ENCODE measurements around the gene DHH. TPM values are rescaled to one million over a fixed set of nuclear protein-coding genes. Genes with fewer than 3 reads are reported as not detected.

DHH gene
- total RNA-seq, 1 experiment from 2014 or later: not detected

DNA sequence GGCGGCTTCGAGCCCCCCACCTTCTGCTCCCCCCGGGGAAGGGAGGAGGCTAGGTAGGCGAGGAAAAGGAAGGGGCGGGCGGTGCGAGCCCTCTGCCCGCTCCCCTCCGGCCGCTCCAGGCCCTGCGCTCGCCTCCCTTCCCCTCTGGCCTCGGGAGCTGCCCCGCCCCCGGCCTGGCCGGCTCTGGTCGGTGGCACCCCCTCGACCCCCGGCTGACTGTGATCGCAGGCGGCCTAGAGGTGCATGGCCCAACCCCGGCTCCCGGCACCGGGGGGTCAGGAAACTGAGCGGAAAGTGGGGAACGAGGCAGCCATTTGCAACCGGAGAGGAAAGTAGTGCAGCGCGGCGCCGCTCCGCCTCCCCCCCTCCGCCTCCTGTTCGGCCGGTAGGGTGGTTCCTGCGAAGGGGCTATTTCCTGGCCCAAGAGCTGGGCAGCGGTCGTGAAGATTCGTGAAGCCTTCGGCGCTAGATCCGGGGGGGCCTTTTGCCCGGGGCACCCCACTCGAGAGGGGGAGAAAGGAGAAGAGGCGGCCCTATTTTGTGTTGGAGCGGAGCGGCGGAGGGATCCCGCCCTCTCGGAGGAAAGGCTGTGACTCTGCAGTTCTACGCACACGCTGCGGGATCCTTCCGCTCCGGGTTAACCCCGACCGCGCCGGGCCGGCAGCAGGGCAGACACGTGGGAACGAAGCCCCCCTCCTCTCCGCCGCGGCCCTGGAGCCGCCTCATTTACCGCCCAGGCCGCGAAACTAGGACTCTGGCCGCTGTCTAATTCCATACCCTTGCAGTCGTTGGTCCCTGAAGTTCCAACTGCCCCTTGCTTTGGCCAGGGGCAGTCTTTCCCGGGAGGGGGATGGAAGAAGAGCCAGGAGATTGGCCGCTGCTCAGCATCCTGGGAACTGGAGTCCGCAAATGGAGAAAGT, 34.1 kb downstream of the DHH start, which contains the start of gene KMT2D:
TSS of gene KMT2D (minus strand) at position 558 of the 920 bp plus-strand sequence. CDS start 5,470 bp downstream, outside the sequence.
- Mint-ChIP-seq H3K36me3 (ENCODE audit: insufficient read depth, unreplicated experiment) (peaks cover 8% of the 10 kb centered on the region), H3K4me1 (ENCODE audit: insufficient read depth, unreplicated experiment) (peaks cover 32% of the 10 kb centered on the region), H3K27me3 (ENCODE audit: insufficient read depth, unreplicated experiment) (no peaks in the 10 kb centered on the region), H3K9me3 (ENCODE audit: unreplicated experiment) (no peaks in the 10 kb centered on the region), H3K27ac (ENCODE audit: low read depth, unreplicated experiment) (peak within 1 kb of the TSS; percentile 89), H3K4me3 (ENCODE audit: unreplicated experiment) (peak within 1 kb of the TSS; percentile 91)
- ChIA-PET POLR2A (interaction anchor here (0.7 to 5.1 kb wide), 7 partner anchors 9 to 208 kb away, joined by 3 to 58 read pairs (median 5); partner anchors contain the start of genes LMBR1L, RHEBL1 and TUBA1B), CTCF (interaction anchor here (0.6 to 1.2 kb wide), 4 partner anchors 10 to 723 kb away, joined by 3 to 5 read pairs (median 3); no protein-coding TSS in a partner anchor)
- BruUV-seq (replicated peaks): TSS peak; percentile 57
- intact Hi-C loops (cut with micrococcal nuclease): loop anchor here (10.0 kb wide), 1 partner anchor 204 kb away; the partner anchor contains the start of gene TUBA1C
- DNase-seq (ENCODE audit: unreplicated experiment): peak; percentile 91
- TF ChIP-seq, protein P1, sequence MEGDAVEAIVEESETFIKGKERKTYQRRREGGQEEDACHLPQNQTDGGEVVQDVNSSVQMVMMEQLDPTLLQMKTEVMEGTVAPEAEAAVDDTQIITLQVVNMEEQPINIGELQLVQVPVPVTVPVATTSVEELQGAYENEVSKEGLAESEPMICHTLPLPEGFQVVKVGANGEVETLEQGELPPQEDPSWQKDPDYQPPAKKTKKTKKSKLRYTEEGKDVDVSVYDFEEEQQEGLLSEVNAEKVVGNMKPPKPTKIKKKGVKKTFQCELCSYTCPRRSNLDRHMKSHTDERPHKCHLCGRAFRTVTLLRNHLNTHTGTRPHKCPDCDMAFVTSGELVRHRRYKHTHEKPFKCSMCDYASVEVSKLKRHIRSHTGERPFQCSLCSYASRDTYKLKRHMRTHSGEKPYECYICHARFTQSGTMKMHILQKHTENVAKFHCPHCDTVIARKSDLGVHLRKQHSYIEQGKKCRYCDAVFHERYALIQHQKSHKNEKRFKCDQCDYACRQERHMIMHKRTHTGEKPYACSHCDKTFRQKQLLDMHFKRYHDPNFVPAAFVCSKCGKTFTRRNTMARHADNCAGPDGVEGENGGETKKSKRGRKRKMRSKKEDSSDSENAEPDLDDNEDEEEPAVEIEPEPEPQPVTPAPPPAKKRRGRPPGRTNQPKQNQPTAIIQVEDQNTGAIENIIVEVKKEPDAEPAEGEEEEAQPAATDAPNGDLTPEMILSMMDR (IDR thresholded peaks at IDR 0.05; ENCODE audit: unreplicated experiment): no peak

DNA sequence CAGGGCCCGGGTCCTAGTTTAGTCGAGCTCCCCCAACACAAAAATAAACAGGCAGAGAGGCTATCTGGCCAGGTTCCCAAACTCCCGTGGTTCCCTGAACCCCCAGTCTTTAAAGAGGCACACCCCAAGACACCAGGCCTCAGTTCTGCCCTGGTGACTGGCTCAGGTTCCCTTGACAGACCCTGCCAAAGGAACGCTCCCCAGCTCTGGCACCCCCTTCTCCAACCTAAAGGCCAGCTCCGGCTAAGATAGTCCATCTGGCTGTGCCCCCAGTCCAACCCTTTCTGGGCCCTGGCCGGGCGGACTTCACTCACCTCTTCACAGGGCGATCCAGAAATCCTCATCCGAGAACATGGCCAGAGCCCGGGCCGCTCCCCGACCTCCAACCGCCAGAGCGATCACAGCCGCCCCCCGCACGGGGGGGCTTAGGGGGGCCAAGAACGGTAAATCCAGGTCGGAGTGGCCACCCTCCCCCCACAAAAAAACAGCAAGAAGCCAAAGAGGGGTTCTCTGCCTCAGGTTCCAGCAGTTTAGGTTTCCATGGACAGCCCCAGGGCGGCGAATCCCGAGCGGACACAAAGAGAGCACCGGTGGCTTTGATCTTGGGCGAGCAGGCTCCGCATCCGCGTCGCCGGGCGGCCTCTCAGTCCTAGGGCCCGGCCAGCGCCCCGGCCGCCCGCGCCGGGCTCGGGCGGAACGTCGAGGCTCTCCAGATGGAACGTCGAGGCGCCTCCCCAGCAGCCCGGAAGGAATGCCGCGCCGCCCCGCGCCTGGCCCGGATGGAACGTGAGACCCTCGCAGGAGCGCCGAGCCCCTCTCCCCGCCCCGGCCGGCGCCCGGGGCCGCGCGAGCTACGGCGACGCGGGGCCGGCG, 35.1 kb downstream of the DHH start:
- H3K4me3 Mint-ChIP-seq (ENCODE audit: unreplicated experiment): peak overlapping the region; percentile 91
- ChIA-PET CTCF (interaction anchor here (0.6 to 2.3 kb wide), 5 partner anchors 11 to 724 kb away, joined by 3 to 9 read pairs (median 3); no protein-coding TSS in a partner anchor), POLR2A (interaction anchor here (0.5 to 5.1 kb wide), 13 partner anchors 10 to 209 kb away, joined by 3 to 58 read pairs (median 6); partner anchors contain the start of genes ARF3, LMBR1L, RHEBL1 and TUBA1B)
- peaks cover 36% of the 10 kb centered on the region for H3K4me1 Mint-ChIP-seq (ENCODE audit: insufficient read depth, unreplicated experiment)
- H3K27me3 Mint-ChIP-seq (ENCODE audit: insufficient read depth, unreplicated experiment): no peaks in the 10 kb centered on the region
- peaks cover 17% of the 10 kb centered on the region for H3K36me3 Mint-ChIP-seq (ENCODE audit: insufficient read depth, unreplicated experiment)
- no peak for DNase-seq (ENCODE audit: unreplicated experiment)
- BruUV-seq (replicated peaks): no TSS peak
- intact Hi-C loops (cut with micrococcal nuclease): loop anchor here (10.0 kb wide), 1 partner anchor 205 kb away; the partner anchor contains the start of gene TUBA1C
- peak overlapping the region; percentile 89 for H3K27ac Mint-ChIP-seq (ENCODE audit: low read depth, unreplicated experiment)
- TF ChIP-seq, protein P1 (IDR thresholded peaks at IDR 0.05; ENCODE audit: unreplicated experiment): no peak
- no peaks in the 10 kb centered on the region for H3K9me3 Mint-ChIP-seq (ENCODE audit: unreplicated experiment)

DNA sequence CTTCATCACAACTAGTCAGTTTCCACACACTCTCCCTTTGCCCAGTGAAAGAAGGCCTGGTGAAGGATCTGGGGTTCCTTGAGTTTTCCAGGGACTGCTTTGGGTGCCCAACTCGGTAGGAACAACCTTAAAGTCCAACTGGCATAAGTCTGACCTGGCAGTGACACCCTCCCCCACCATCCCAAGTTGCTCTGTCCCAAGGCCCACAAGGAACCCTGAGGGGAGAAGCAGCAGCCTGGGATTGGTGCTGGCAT, 35.6 kb downstream of the DHH start:
- ChIA-PET POLR2A (interaction anchor here (0.5 to 5.1 kb wide), 13 partner anchors 10 to 210 kb away, joined by 3 to 58 read pairs (median 6); partner anchors contain the start of genes ARF3, LMBR1L, RHEBL1 and TUBA1A), CTCF (interaction anchor here (1.2 to 2.3 kb wide), 2 partner anchors 11 to 71 kb away, joined by 5 to 9 read pairs; no protein-coding TSS in a partner anchor)
- Mint-ChIP-seq H3K36me3 (ENCODE audit: insufficient read depth, unreplicated experiment) (peaks cover 22% of the 10 kb centered on the region), H3K4me1 (ENCODE audit: insufficient read depth, unreplicated experiment) (peaks cover 33% of the 10 kb centered on the region), H3K4me3 (ENCODE audit: unreplicated experiment) (peak overlapping the region; percentile 91), H3K27me3 (ENCODE audit: insufficient read depth, unreplicated experiment) (no peaks in the 10 kb centered on the region), H3K27ac (ENCODE audit: low read depth, unreplicated experiment) (peak overlapping the region; percentile 89), H3K9me3 (ENCODE audit: unreplicated experiment) (no peaks in the 10 kb centered on the region)
- no peak for DNase-seq (ENCODE audit: unreplicated experiment)
- BruUV-seq (replicated peaks): no TSS peak
- intact Hi-C loops (cut with micrococcal nuclease): no loop called here
- TF ChIP-seq, protein P1 (IDR thresholded peaks at IDR 0.05; ENCODE audit: unreplicated experiment): no peak

Data from MCF 10A (cell line).